NOMO-1 (cell line): ENCODE results near the gene CDC37L1.
A peak's percentile ranks its signal among the peaks of the same experiment; 100 is the strongest.

ENCODE experiments used
- DNase-seq, 2 experiments: peaks; one replicate each; lab custom pipeline; 2025; ENCODE audit not compliant: unreplicated experiment in 2 of 2; lab: John Stamatoyannopoulos, UW

The CDC37L1 gene

GRCh38 chr9:4709380-4709779, 30.0 kb downstream of the CDC37L1 start:
- DNase-seq, result no peak

DNA sequence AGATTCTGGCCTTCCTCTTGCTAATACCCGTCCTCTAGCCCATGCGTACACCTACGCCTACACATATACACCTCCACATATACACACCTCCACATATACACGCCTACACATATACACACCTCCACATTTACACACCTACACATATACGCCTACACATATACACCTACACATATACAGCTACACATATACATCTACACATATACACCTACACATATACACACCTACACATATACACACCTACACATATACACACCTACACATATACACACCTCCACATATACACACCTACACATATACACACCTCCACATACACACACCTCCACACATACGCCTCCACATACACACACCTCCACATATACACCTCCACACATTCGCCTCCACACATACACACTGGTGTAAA, 34.5 kb downstream of the CDC37L1 start:
- no peak for DNase-seq

DNA sequence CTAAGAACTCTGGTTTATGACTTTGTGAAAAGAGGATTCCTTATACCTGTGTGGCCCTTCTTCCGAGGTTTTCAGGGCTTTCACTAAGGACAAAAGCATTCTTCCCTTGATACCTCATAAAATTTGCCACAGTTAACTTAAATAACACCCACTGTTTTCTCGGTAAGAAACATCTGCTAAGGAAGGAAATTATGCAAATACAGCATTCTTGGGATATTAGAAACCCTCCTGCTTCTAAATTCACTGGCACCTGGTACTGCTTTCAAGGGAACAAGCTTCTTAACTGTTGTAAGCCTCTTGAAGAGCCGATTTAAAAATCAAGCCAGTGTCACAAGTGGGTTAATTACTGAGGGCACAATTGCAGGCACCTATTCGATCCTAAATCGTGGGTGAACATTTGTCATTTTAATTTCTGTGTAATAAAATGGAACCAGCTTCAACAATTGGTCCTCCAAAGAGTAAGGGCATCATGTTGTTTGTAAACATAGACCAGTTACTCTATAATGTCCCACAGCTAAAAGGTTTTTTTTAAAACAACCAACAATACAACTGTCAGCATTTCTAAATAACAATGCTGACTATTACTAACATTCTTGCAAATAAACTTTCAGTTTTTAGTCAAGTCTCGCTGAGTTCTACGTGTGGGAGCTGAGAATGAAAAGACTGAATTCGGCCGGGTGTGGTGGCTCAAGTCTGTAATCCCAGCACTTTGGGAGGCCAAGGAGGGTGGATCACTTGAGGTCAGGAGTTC, 35.1 kb downstream of the CDC37L1 start:
- no peak for DNase-seq

DNA sequence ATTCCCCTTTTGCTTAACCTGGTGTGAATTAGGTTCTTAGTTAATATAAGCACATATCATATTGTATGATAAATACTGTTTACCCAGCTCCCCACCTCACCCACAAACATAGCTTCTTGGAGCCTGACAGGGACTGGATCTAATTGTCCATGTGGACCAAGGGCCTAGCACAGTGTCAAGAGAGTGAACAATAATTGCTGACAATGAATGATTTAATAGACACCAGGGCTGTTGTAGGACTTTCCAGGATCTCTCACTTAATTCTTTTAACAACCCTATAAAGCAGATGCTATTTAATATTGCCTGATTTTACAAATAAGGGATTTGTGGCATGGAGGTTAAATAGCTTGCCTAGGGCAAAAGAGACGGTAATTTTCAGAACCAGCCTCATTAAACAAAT, 36.8 kb downstream of the CDC37L1 start:
- no peak for DNase-seq

- DNase-seq, result no peak
Observed at GRCh38 chr9:4717815-4718214, 38.4 kb downstream of the CDC37L1 start.

GRCh38 chr9:4718911-4719310, 39.5 kb downstream of the CDC37L1 start:
- DNase-seq, result no peak

- DNase-seq, result no peak
Observed at GRCh38 chr9:4721736-4722135, 42.4 kb downstream of the CDC37L1 start.

GRCh38 chr9:4725706-4726442, 46.5 kb downstream of the CDC37L1 start:
- DNase-seq, result no peak

- DNase-seq, result no peak
Observed at GRCh38 chr9:4727593-4727992, 48.2 kb downstream of the CDC37L1 start.

GRCh38 chr9:4732890-4733289, 53.5 kb downstream of the CDC37L1 start:
- DNase-seq, result no peak

DNA sequence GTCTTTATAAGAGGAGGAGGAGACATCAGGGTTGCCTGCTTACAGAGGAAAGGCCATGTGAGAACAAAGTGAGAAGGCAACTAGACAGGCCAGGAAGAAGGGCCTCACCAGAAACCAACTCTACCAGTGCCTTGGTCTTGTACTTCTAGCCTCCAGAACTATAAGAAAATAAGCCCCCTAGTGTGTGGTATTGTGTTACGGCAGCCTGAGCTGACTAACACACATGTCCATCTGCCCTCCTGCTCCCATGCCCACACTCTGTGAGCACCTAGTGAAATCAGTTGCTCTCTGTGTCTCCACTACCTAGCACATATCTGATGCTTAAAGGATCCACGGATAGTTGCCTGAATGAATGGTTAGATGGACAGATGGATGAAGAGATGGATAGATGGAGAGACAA, 54.8 kb downstream of the CDC37L1 start:
- no peak for DNase-seq

- DNase-seq, result no peak
Observed at GRCh38 chr9:4738866-4739586, 59.7 kb downstream of the CDC37L1 start.

DNA sequence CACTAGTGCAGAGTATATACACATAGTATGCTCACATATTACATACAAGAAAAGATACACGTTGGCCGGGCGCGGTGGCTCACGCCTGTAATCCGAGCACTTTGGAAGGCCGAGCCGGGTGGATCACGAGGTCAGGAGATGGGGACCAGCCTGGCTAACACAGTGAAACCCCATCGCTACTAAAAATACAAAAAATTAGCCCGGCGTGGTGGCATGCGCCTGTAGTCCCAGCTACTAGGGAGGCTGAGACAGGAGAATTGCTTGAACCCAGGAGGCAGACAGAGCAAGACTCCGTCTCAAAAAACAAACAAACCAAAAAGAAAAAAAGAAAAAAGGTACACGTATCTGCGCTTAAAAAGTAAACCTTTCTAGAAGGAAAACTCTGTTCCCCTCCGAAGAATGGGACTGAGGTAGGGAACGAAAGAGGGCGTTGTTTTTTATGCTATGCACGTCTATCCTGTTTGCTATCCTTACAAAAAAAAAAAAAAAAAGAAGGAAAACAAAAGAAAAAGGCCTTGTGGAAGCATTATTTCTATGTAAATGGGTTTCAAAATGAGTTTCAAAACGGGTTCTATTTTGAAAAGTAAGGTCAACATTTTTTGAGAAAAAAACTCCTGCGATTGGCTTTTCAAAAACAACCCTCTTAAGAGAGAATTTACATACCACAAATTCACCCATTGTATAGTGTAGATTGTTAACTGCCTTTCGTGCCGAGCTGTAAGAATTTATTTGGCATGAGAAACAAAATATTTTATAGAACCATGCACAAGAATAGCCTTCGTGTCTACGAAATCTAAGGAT, 60.4 kb downstream of the CDC37L1 start:
- no peak for DNase-seq

- DNase-seq, result no peak
Observed at GRCh38 chr9:4740388-4740637, 60.9 kb downstream of the CDC37L1 start.

DNA sequence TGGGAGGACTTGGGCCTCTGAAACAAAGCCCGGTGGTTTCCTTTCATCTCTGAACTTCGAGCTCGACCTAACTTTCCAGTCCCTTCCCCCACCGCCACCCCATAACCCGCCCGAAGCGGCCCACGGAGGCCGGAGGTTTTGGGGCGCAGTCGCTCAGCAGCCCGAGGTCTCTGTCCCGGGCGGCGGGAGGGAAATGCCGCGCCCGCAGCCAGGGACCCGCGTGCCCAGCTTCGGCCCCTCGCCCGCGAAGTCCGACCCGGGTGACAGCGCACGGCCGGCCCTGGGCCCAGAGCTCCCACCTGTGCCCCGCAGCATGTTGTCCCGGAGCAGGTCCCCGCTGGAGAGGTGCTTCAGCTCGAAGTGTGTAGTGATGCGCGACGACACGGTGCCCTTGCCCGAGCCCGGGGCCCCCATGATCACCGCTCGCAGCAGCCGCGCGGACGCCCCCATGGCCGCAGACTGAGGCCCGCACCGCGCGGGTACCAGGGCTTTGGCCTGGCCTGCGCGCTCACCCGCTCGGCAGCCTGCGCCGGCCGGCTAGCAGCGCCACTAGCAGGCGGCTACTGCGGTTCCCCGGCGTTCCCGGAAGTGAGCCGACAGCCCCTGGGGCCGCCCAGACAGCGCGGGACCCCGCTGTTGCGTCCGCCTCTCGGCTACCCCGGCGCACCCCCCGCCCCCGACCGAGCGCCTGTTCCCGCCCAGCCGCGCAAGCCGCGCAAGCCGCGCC, 61.4 kb downstream of the CDC37L1 start, which contains the start of gene AK3:
AK3 (minus strand) TSS at position 565 of the 727 bp plus-strand sequence; CDS start at position 450, 115 bp downstream.
- DNase-seq, result peak; percentile 38 to 63

DNA sequence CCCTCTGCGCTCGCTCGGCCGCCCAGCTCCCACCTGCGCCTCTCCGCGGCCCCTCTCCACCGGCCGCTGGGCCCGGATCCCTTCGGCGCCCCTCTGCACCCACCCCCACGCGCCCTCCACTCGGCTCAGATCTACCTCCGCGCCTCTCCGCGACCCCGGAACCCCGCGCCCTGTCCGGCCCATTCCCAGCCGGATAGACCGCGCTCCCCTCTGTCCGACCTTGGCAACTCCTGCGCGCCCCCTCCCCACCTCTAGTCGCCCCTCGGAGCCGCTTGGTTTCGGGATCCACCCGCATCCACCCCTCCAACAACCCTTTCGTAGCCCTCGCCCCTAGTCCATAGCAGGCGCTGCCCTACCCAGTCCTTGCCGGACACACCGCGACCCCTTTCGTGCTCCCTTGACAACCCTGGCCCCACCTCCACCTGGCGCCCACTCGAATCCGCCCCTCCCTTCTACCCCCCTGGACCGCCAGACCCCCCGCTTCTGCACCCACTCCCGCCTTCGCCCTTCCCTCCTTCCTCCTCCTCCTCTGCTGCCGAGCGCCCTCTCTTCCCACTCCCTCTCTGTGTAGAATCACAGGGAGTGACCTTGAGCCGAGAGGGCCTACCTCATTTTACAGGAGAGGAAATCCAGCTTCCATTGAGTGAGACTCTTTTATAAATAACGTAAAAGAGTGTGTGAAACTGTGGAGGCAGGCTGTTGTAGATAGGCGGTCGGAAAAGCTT, 62.2 kb downstream of the CDC37L1 start:
- DNase-seq, result no peak

DNA sequence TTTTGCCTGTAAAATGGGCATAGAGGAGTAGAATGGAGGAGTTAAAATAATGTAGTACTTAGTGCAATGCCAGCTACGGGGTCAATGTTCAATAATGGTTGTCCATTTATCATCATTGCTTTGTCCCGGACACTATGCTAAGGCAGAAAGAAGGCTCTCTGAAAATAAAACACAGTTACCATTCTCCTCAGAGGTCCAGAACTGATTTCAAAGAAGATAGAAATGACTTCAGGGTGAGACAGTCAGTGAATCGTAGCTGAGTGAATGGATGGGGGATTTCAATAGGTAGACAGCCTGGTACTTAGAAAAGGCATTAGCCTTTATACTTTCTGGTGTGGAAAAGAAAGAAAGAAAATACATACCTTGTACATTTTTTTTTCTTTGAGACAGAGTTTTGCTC, 62.9 kb downstream of the CDC37L1 start:
- DNase-seq, result no peak

DNA sequence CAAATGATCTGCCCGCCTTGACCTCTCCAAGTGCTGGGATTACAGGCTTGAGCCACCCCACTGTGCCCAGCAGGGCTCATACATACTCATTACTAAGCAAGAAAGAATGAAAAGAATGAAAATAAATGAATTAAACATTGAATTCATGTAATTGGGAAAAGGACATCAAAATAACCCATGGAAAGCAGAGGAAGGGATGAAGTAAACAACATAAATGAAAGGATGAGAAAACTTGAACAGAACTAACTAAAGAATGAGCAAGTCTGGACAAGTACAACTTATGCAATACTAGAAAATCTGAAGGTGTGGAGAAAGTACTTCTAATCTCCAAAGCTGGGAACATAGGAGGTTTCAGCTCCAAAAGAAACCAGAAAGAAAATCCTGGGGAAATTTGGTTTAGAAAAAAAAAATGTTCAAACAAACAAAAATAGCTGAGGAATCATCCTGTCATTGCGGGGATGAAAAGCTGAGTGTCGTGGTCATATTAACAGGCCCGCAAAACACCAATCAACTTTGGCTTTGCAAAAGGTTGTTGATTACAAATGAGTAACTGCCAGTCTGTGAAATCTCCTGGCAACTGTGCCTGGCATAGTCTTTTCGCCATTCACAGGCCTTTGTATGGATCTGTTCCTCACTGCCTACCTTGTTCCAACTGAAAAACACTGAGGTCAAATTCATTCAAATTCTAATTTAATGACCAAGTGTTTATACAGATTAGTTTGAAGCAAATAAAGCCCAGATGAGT, 63.9 kb downstream of the CDC37L1 start:
- DNase-seq, result no peak
